Activated naive CD4-positive, alpha-beta T cell treated with anti-CD3 and anti-CD28 coated beads, Interleukin-2, amount 10 ng/mL, durations not matched to agents 7 days and 5 days (primary cell): ENCODE data around the gene ZNF134.

ENCODE experiments used
- CTCF ChIA-PET: fragments of 350-600 bp; sonication (Branson Sonifier 250); formaldehyde crosslinking; loops from one replicate; lab custom pipeline; 2021; ENCODE audit warnings: antibody characterized with exemption; lab: Charles Lee
- DNase-seq: peaks from one replicate; pipeline ENCODE4 v3.0.0-alpha.2; 2020
- H3K27ac Mint-ChIP-seq: one replicate; pipeline ENCODE4 v1.8.0; 2021; ENCODE audit warnings: mild to moderate bottlenecking, moderate library complexity, mixed read lengths
- H3K27me3 Mint-ChIP-seq: one replicate; pipeline ENCODE4 v1.8.0; 2021; ENCODE audit warnings: mild to moderate bottlenecking, mixed read lengths
- H3K36me3 Mint-ChIP-seq: one replicate; pipeline ENCODE4 v1.8.0; 2021; ENCODE audit warnings: mixed read lengths
- H3K4me1 Mint-ChIP-seq: one replicate; pipeline ENCODE4 v1.8.0; 2021; ENCODE audit warnings: mixed read lengths
- H3K4me3 Mint-ChIP-seq: one replicate; pipeline ENCODE4 v1.8.0; 2021; ENCODE audit warnings: mild to moderate bottlenecking, moderate library complexity, mixed read lengths
- H3K9me3 Mint-ChIP-seq: one replicate; pipeline ENCODE4 v1.8.0; 2021; ENCODE audit warnings: mixed read lengths

Gene ZNF134

DNA sequence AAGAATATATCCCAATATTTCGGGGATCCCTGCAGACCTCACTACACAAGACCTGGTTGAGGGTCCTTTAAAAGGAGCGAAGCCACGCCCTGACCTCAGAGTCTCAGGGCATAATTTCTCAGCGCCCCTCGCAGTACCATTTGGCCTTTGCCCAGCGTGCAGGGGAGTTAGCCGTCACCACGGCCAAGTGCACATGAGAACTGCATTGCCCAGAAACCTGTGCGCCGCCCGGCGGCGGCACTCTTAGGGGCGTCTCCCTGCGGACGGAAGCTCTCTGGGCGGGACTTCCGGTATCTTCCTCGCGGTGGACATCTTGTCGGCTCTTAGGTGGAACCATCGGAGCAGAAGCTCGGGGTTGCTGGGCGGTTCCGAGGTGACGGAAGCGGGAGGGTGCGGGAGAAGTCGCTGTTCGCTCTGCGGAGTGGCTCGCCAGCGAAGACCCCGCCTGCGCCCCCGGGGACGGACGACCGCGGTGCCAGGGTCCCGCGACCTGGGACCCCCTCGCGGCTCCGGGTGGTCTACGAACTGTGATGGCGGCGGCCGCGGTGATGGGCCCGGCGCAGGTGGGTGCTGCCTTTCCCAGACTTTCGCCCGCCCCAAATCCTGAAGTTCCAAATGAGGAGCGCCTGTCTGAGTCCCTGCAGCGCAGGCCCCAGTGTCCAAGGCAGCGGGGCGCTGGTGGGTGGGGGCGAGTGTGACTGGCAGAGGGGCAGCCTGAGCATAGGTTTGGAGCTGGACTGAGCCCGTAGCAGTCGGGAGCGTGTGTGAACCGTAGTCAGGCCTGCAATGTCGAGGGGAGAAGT is at the start of gene ZNF134:
ZNF134 (plus strand) TSS at position 302 of the 803 bp plus-strand sequence. CDS start 5,227 bp downstream, outside the sequence.
- CTCF ChIA-PET: no interaction called here
- H3K9me3 Mint-ChIP-seq: peaks cover 63% of the 10 kb centered on the region
- peaks cover 51% of the 10 kb centered on the region for H3K36me3 Mint-ChIP-seq
- peak; percentile 95 for DNase-seq
- H3K27ac Mint-ChIP-seq: peak within 1 kb of the TSS; percentile 89
- peaks cover 22% of the 10 kb centered on the region for H3K4me1 Mint-ChIP-seq
- peak within 1 kb of the TSS; percentile 83 for H3K4me3 Mint-ChIP-seq
- no peaks in the 10 kb centered on the region for H3K27me3 Mint-ChIP-seq

DNA sequence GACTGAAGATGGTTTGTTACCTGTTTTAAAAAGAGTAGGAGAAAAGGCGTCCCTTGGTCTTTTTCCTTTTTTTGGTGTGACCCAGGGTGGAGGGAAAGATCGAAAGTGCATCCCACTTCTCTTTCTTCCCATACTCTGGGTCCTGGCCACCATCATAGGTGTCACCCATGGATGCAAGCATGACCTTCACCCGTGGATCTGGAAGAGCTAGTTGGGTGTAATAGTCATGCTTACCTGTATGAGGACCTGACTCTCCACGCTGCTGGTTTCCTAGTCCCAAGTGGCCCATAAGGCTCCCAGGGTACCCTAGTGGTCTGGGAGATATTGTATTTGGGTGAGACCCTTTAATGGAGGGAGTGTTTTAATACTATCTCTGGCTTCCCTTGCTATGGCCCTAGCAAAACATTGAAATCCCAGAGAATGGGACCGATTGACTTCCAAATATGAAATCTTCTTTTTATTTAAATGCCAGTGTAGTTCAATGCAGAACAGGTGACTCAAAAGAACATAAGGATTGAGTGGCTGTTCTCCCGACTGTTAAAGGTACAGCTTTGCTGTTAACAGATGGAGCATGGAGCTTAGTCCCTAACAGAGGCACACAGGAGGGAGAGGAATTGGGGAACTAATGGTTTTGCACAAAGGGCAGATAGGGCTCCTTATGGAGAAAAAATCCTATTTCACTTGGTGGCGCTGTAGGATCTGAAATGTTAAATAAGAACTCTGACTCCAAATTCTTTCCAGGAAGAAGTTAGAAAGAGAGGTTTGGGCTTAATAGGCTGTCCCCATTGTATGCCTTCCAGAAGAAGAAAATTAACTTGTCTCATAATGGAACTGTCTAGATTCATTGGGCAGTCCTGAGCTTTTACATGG is 47.4 kb upstream of the ZNF134 start:
- H3K36me3 Mint-ChIP-seq: peaks cover 12% of the 10 kb centered on the region
- H3K27ac Mint-ChIP-seq: no peak overlapping the region
- CTCF ChIA-PET: no interaction called here
- H3K4me3 Mint-ChIP-seq: no peak overlapping the region
- no peak for DNase-seq
- peaks cover 77% of the 10 kb centered on the region for H3K9me3 Mint-ChIP-seq
- no peaks in the 10 kb centered on the region for H3K4me1 Mint-ChIP-seq
- H3K27me3 Mint-ChIP-seq: no peaks in the 10 kb centered on the region

DNA sequence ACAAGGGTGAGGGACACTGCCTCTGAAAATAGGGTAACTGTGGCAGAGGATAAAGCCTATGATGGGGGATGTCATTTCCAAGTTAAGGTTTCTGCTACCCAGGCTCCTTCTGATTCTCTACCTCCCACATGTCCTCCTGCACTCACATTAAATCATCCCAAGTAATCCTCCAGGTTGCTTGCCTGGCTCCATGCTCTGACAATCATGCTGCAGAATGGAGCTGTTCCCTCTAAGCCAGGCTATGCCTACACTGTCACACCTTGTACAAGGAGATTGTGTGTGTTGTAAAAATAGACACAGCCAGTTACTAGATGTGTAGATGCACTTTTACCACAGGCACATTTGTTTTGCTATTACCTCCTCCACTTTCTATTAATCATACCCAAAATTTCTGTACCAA is 43.3 kb upstream of the ZNF134 start:
- CTCF ChIA-PET: no interaction called here
- peaks cover 91% of the 10 kb centered on the region for H3K9me3 Mint-ChIP-seq

DNA sequence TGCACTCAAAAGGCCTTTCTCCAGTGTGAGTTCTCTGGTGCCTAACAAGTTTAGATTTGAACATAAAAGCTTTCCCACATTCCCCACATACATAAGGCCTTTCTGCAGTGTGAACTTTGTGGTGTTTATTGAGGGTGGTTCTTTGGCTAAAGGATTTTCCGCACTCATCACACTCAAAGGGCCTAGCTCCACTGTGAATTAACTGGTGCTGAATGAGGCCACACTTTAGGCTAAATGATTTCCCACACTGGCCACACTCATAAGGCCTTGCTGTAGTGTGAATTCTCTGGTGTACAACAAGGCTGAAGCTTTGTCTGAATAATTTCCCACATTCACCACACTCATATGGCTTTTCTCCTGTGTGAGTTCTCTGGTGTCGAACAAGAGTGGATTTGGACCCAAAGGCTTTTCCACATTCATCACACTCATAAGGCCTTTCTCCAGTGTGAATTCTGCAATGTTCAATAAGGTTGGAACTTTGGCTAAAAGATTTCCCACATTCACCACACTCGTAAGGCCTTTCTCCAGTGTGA is 41.6 kb upstream of the ZNF134 start:
- H3K4me1 Mint-ChIP-seq: peaks cover 7% of the 10 kb centered on the region
- peaks cover 89% of the 10 kb centered on the region for H3K9me3 Mint-ChIP-seq

More for the DNA sequence above, 43.3 kb upstream of the ZNF134 start:
- Mint-ChIP-seq H3K4me3 (no peak overlapping the region), H3K36me3 (peaks cover 49% of the 10 kb centered on the region), H3K4me1 (no peaks in the 10 kb centered on the region), H3K27me3 (no peaks in the 10 kb centered on the region), H3K27ac (no peak overlapping the region)
- no peak for DNase-seq

DNA sequence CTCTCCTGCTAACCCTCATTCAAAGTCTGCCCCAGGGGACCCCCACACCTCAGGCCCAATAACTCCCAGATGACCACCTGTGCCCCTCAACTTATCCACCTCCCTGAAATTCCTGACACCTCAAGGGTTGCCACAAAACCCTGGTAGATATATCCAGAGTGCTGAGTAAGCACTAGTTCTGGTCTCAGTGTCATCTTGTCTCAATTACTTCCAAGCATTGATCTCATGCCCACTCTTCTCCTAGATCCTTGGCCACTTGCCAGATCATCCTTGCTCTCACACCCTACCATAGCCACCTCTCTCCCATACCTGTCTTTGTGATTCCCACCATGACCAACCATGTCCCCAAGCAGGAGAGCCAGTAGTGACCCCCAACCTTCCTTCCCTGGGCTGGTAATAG is 37.4 kb upstream of the ZNF134 start:
- Mint-ChIP-seq H3K27ac (no peak overlapping the region), H3K36me3 (peaks cover 75% of the 10 kb centered on the region), H3K4me3 (peak overlapping the region; percentile 21), H3K27me3 (no peaks in the 10 kb centered on the region), H3K4me1 (peaks cover 25% of the 10 kb centered on the region), H3K9me3 (peaks cover 76% of the 10 kb centered on the region)
- CTCF ChIA-PET: no interaction called here
- DNase-seq: no peak

More for the DNA sequence above, 41.6 kb upstream of the ZNF134 start:
- Mint-ChIP-seq H3K27me3 (no peaks in the 10 kb centered on the region), H3K36me3 (peaks cover 62% of the 10 kb centered on the region), H3K4me3 (no peak overlapping the region), H3K27ac (no peak overlapping the region)
- CTCF ChIA-PET: no interaction called here
- no peak for DNase-seq

DNA sequence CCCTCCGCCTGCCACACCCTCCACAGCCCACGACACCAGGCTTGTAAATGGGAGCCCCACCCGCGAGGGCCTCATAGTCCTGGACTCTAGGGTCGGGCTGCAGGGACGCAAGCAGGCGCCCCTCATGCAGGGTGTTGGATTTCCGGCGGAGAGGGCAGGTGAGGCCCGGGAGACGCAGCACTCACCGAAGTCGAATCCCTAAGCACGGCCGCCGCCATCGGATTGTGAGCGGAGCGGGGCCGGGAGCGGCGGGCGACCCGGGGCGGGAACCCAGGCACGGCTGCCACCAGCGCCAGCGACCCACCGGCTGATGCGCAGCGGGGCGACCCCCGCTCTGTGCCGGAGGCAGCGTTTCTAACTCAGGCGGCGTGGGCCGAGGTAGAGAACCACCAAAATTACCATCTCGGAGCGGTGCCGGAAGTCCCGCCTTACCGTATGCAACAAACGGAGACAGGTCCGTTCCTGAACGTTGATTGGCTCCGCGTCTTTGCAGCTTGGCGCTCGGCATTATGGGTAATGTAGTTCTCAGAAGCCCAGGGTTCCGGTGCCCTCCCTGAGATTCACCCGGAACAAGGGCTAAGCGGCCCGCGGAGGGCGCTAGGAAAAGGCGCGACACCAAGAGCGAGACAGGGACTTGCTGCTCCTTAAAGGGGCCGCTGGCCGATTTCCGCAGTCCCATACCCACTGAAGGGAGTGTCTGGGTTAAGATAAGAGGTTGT is 35.4 kb upstream of the ZNF134 start, which contains the start of gene ZNF416:
ZNF416 (minus strand) TSS at position 425 of the 719 bp plus-strand sequence; CDS start at position 218, 207 bp downstream.
- H3K9me3 Mint-ChIP-seq: peaks cover 67% of the 10 kb centered on the region
- peak within 1 kb of the TSS; percentile 76 for H3K4me3 Mint-ChIP-seq
- H3K36me3 Mint-ChIP-seq: peaks cover 63% of the 10 kb centered on the region
- peaks cover 28% of the 10 kb centered on the region for H3K4me1 Mint-ChIP-seq
- CTCF ChIA-PET: no interaction called here
- DNase-seq: peak; percentile 98
- H3K27me3 Mint-ChIP-seq: peaks cover under 1% of the 10 kb centered on the region
- H3K27ac Mint-ChIP-seq: peak within 1 kb of the TSS; percentile 89

DNA sequence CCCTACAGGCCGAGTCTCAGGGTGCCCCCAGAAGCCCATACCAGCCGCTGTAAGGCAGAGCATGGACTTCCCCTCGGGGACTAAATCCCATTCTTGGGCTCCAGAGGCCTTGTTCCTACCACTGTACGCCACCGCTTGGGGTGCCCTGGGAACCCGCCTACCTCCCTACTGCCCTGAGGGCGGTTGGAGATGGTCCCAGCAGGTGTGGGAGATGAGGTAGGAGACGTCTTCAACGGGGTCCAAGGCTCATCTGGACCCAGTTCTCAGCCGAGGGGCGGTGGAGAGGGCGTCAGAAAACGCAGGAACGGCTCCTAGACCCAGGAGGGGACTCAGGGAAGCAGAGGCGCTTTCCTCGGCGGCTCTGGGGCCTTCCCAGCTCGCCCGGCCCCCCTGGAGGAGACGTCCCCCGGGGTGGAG is 30.9 kb upstream of the ZNF134 start:
- peaks cover 3% of the 10 kb centered on the region for H3K27me3 Mint-ChIP-seq
- H3K27ac Mint-ChIP-seq: no peak overlapping the region
- CTCF ChIA-PET: no interaction called here
- H3K36me3 Mint-ChIP-seq: peaks cover 57% of the 10 kb centered on the region
- H3K4me3 Mint-ChIP-seq: peak overlapping the region; percentile 92
- H3K4me1 Mint-ChIP-seq: peaks cover 32% of the 10 kb centered on the region
- peaks cover 56% of the 10 kb centered on the region for H3K9me3 Mint-ChIP-seq
- DNase-seq: no peak

DNA sequence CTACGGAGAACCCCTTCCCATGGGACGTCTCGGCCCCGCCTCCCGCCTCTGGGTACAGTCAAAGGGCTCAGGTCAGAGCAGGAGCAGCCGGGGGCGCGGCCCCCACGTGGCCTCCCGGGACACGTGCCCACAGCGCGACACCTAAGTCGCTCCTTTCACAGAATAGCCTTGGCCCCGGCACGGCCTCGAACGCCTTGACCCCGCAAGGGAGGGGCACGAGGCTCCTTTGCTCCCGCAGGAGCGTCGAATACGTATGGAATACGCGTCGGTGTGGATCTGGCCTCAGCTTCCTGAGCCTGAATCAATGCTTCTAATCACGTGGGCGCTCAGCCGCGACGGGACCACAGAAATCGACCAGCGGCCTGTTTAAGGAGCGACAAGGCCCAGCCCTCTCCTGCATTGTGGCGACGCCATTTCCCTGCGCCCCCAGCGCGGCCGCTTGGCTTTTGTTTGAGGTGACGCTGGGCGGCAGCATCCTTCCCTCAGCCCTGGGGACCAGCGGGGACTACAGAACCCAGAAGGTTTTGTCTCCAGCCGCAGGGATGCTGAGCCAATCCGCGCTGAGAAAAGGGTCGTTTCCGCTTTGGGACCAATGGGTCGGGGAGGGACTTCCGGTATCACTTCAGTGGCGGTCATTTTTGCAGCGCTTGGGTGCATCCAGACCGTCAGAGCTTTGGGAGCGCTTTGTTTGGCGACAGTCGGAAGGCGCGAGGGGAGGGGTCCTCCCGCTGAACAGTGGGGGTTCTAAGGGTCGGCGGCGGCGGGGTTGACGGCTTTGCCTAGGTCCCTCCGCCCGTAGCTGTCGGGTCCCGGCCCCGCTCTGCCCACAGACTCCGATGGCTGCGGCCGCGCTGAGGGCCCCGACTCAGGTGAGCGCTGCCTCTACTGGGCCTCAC is 30.3 kb upstream of the ZNF134 start, which contains the start of gene ZIK1:
ZIK1 (plus strand) TSS at position 625 of the 896 bp plus-strand sequence; CDS start at position 837, 212 bp downstream.
- peak within 1 kb of the TSS; percentile 92 for H3K4me3 Mint-ChIP-seq
- CTCF ChIA-PET: no interaction called here
- peaks cover 3% of the 10 kb centered on the region for H3K27me3 Mint-ChIP-seq
- peaks cover 62% of the 10 kb centered on the region for H3K9me3 Mint-ChIP-seq
- DNase-seq: peak; percentile 95
- H3K4me1 Mint-ChIP-seq: peaks cover 29% of the 10 kb centered on the region
- H3K36me3 Mint-ChIP-seq: peaks cover 59% of the 10 kb centered on the region
- peak within 1 kb of the TSS; percentile 91 for H3K27ac Mint-ChIP-seq

DNA sequence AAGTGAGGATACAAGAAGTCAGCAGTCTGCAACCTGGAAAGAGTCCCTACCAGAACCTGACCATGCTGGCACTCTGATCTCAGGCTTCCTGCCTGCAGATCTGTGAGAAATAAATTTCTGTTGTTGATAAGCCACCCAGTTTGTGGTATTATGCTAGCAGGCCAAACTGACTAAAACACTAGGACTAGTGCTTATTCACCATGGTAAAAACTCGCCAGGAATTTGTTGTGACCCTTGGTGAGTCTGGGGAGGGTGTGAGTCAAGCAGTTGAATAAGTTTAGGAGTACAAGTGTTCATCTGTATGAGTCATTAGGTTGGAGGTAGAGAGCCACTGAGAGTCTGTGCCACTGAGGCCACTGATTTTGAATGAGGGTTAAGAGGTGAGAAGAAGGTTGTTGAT is 26.5 kb upstream of the ZNF134 start:
- H3K36me3 Mint-ChIP-seq: peaks cover 77% of the 10 kb centered on the region

DNA sequence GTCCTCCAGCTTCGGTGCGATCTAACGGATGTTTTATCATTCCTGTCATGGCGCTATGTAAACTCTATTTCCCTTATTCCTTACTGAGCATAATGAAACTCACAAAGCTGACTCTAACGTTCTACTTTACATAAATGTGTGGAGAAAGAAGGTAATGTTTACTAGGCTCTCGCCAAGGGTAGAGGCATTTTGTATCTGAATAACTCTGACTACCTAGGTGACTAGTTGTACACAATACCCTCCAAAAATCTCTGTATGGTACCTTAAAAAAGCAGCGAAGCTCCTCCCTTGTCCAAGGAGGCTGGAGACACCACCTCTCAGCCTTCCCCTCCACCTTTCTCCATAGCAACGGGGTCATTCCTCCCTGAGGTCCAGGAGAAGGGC is 14.7 kb upstream of the ZNF134 start:
- peak overlapping the region; percentile 82 for H3K27ac Mint-ChIP-seq
- peaks cover 58% of the 10 kb centered on the region for H3K9me3 Mint-ChIP-seq
- no peak for DNase-seq
- H3K4me1 Mint-ChIP-seq: peaks cover 21% of the 10 kb centered on the region
- CTCF ChIA-PET: no interaction called here
- H3K4me3 Mint-ChIP-seq: peak overlapping the region; percentile 83
- H3K36me3 Mint-ChIP-seq: peaks cover 37% of the 10 kb centered on the region
- no peaks in the 10 kb centered on the region for H3K27me3 Mint-ChIP-seq

More for the DNA sequence above, 26.5 kb upstream of the ZNF134 start:
- CTCF ChIA-PET: no interaction called here
- H3K27ac Mint-ChIP-seq: no peak overlapping the region
- peaks cover 20% of the 10 kb centered on the region for H3K4me1 Mint-ChIP-seq
- H3K9me3 Mint-ChIP-seq: peaks cover 77% of the 10 kb centered on the region
- no peak overlapping the region for H3K4me3 Mint-ChIP-seq
- no peak for DNase-seq
- peaks cover 3% of the 10 kb centered on the region for H3K27me3 Mint-ChIP-seq

DNA sequence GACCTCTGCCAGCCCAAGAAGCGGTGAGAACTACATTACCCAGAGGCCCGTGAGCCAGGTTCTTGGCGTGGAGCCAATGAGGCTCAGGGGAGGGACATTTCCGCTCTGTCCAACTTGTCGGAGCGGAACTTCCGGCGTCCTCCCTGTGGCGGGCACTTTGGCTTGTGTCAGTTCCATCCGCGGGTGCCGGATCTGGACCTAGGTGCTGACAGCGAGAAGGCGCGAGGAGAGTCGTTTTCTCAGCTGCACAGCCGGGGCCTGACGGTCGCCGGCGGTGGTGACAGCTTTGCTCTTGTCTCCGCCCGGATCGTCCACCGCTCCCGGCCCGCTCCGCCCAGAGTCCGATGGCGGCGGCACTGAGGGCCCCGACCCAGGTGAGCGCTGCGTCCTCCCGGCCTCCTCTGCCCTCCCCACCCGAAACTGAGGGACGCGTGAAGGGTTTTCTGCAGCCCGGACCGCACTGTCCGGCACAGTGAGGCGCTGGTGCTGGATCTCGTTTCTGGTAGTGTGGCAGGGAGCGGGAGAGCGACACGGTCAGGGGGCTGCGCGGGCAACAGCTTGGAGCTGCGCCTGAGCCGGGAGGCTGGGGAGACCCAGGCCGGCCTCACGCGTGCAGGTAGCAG is 14.2 kb upstream of the ZNF134 start, which contains the start of gene ZNF530:
ZNF530 (plus strand) TSS at position 125 of the 623 bp plus-strand sequence. CDS start 4,461 bp downstream, outside the sequence.
- Mint-ChIP-seq H3K4me3 (peak within 1 kb of the TSS; percentile 83), H3K9me3 (peaks cover 61% of the 10 kb centered on the region), H3K4me1 (peaks cover 21% of the 10 kb centered on the region), H3K27ac (peak within 1 kb of the TSS; percentile 82), H3K36me3 (peaks cover 42% of the 10 kb centered on the region), H3K27me3 (no peaks in the 10 kb centered on the region)
- CTCF ChIA-PET: no interaction called here
- DNase-seq: peak; percentile 93

DNA sequence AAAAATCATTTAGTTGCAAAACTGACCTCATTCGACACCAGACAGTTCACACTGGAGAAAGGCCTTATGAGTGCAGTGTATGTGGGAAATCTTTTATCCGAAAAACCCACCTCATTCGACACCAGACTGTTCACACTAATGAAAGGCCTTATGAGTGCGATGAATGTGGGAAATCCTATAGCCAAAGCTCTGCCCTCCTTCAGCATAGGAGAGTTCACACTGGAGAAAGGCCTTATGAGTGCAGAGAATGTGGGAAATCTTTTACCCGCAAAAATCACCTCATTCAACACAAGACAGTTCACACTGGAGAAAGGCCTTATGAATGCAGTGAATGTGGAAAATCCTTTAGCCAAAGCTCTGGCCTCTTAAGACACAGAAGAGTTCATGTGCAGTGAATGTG is 7.1 kb upstream of the ZNF134 start:
- H3K9me3 Mint-ChIP-seq: peaks cover 65% of the 10 kb centered on the region
- CTCF ChIA-PET: no interaction called here

More for the DNA sequence above, 7.1 kb upstream of the ZNF134 start:
- Mint-ChIP-seq H3K4me3 (no peak overlapping the region), H3K27ac (no peak overlapping the region), H3K27me3 (no peaks in the 10 kb centered on the region), H3K36me3 (peaks cover 62% of the 10 kb centered on the region), H3K4me1 (no peaks in the 10 kb centered on the region)
- no peak for DNase-seq
